ENCODE measurements around the gene WDR37. TPM values are rescaled to one million over a fixed set of nuclear protein-coding genes. Genes with fewer than 3 reads are reported as not detected.

Gene WDR37
- total RNA-seq, 1 experiment from 2014 or later = 6.9 TPM

DNA sequence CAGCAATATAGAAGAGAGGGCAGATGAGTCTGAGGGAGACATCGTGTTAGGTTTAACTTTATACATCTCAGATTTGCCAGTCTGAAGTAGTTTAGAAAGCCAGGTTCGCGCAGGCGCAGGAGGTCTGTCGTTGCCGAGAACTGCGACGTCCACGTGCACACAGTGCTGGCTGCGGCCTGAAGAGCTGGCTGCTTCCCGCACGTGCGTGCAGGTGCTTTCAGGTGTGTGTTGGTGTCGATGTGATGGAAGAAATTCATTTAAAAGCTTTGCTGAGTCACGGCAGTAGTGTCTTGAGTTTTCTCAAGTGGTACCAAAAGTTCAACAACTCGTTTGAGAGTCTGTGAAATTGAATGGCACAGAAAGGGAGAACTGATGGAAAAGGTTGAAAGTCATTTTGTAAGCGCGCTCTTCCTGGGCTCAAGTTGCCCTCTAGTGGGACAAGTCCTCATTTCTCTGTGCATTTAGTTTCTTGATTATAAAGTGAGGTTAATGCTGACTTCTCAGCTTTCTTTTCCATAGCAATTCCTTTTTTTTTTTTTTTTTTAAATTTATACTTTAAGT is 18.6 kb downstream of the WDR37 start:
- DNase-seq (ENCODE audit: low read depth) = no peak

DNA sequence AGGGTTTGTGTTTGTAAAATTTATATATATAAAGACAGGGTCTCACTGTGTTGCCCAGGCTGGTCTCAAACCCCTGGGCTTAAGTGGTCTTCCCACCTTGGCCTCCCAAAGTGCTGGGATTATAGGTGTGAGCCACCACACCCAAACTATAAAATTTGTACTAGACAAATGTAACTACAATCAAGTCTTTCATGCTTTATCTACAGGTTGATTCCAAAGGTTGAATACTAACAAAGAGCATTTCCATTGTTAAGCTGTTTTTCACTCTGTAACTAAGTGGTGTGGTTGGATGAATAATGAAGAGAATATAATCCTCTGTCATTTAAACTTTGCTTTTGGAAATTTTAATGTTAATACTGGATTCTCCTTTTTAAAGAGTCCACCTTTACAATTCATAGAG is 22.5 kb downstream of the WDR37 start:
- no peak for DNase-seq (ENCODE audit: low read depth)

DNA sequence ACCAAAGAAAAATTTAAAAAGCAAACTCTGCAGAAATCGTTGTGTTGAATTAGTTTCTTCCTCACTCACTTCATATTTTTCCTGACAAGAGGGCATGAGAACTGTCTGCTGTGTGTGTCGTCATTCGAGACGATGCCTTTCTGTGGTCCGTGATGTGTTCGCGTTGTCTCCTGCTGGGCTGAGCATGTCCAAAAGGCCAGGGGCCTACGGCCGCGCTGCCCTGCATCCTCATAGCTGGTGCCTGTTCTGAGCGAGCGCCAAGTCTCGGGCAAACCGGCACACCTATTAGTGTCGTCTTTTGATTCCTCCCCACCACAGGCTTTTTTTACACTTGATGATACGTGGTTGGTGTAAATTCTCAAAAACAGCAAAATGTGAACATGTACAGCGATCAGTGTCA is 27.4 kb downstream of the WDR37 start:
- DNase-seq (ENCODE audit: low read depth) = no peak

DNA sequence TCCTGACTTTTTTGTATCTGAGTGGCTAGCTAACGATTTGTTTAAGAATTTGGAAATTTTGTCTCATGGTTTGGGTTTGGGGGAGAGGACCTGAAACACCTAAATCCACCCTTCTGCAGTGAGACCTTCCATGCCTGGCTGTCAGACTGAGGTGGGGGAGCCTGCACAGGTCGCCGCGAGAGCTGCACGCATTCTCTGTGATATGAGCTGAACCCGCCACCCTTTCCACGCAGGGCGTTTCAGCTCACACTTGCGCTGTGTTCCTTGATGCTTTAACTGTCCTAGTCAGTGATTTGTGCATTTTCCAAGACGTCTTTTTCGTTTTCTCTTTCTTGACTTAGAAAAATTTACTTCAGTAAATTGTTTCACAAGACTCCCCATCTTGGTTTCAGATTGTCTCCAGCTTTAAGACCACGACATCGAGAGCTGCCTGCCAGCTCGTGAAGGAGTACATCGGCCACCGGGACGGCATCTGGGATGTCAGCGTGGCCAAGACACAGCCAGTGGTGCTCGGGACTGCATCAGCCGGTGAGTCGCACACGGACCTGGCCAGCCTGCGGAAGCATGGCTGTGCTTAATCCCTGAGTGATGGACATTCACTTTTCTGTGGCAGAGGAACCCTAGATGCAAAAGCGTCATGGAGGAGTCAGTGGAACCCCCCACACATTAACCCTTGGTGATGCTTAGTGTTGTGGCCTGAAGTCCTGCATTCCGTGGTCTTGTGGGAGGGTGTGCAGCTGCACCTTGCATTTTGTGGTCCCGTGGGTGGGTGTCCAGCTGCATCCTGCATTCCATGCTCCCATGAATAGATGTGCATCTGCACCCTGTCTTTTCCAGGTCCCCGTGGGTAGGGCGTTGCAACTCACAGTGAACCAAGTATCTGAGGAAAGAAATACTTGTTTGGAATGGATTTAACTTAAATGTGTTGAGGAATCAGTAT is 28.1 kb downstream of the WDR37 start:
- no peak for DNase-seq (ENCODE audit: low read depth)

DNA sequence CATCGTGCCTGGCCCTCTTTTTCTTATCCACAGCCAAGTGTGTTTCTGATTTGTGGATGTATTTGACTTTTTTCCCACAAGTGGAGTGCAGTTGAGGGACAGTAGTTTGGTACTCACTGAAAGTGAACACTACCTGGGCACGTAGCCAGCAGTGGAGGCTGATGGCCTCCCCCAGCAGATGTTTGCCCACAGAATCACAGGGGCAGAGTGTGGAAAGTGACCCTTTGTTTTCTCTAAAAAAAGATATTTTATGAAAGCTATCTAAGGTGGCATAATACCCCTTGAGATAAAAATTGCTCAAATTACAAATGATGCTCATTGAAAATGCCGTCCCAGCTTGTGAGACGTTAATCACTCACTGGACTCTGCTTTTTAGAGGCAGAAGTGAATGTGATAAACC is 29.1 kb downstream of the WDR37 start:
- no peak for DNase-seq (ENCODE audit: low read depth)

DNA sequence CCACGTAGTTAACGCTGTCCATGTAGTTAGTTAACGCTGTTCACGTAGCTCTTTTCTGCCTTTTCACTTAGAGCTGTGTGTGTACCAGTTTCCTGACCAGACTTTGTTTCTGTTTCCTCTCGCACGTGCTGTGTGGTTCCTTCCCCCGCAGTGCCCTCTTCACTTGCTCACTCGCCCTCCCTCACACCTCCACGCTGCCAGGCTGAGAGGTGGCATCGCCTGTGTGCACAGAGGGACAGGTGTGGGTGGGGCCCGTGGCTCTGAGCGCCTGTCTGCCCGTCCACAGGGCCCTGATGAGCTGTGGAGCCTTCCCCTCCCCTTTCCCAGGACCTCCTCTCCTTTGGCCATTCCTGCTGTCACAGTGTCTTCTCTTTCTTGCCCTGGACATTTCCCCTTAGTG is 30.6 kb downstream of the WDR37 start:
- DNase-seq (ENCODE audit: low read depth) = no peak

DNA sequence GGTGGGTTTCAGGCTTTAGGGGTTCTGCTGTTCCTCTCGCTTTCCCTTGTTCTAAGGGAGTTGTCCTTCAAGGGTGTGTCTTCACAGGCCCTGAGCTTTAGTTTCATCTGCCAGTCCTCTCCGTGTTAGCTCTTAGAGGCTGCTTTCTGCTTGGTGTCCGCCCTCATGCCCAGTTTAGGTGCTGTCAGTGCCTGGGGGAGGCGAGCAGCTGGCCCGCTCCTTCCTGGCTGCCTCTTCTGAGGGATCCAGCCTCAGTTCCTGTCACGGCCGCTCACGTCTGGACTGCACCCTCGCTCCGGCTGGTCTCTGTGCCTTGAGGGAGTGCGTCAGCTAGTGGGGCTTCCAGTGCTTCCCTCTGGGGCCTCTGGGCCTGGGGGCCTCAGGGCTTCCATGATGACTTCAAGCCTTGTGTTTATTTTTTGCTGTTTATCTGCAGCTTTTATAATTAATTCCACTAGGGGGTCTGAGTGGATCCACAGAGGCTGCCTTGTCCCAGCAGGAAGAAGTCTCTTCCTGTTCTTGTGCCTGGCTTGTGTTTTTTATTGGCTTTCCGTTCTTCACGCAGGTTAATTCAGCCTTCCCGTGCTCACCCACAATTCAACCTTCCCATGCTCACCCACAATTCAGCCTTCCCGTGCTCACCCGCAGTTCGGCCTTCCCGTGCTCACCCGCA is 33.0 kb downstream of the WDR37 start:
- DNase-seq (ENCODE audit: low read depth) = no peak

DNA sequence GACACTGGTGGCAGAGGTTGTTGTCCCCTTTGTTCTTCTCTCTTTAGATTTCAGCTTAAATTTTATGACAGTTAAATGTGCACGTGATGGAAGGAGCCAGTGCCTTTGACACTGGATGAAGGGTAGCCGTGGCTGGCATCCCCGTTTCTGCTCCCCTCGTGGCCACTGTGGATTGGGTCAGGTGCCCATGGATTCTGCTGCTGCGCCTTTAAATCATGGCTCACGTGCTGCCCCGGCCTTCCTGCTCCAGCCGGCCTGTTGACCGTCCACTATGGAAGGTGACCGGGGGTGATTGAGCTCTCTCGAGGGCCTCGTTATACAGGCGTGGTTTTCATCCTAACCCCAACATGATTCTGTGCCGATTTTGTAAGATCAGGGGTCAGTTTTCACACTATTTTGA is 34.5 kb downstream of the WDR37 start:
- DNase-seq (ENCODE audit: low read depth) = no peak

DNA sequence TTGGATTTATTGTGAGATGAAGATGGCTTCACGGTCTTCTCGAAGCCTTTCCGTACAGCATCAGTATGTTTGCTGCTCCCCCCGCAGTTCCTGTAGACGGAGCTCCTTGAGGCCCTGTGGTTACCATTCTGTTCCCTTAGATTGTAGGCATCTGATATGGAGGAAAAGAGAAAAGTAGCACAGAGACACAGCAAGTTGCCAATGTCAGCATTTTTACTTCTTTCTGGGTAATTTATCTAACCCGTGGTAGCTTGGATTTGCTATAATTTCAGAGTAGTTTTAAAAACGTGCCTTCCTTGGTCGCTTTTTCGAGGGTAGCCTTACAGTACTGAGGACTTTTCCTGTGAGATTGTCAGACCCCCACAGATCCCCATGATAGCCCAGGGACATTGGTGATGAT is 37.5 kb downstream of the WDR37 start:
- no peak for DNase-seq (ENCODE audit: low read depth)

DNA sequence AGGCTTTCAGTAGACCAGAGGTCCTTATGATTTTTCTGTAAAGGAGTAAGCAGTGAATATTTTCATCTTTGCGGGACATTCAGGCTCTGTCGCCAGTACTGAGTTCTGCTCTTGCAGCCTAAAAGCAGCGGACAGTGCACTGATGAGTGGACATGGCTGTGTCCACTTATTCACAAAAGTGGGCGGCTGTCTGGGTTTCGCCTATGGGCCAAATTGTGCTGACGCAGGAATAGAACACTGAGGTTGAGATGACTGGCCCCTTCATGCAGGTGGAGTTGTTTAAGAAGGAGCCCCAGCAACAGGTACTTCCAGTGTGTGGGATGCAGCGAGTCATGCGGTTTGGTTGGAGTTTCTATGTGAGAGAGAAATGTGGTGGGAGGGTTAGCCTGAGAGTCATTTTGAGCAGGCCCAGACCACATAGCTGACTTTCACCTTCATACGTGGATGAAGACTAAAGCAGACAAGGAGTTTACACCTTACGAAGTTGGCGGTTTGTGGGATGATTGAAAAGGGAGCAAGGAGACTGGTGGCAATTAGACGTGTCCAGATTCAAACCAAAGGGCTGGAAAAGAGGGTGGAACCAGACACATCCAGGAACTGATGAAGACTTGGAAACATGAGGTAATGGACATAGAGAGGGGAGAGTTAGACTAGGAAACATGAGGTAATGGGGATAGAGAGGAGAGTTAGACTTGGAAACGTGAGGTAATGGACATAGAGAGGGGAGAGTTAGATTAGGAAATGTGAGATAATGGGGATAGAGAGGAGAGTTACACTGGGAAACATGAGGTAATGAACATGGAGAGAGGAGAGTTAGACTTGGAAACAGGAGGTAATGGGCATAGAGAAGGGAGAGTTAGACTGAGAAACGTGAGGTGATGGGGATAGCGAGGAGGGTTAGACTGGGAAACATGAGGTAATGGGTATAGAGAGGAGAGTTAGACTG is 38.2 kb downstream of the WDR37 start:
- no peak for DNase-seq (ENCODE audit: low read depth)

DNA sequence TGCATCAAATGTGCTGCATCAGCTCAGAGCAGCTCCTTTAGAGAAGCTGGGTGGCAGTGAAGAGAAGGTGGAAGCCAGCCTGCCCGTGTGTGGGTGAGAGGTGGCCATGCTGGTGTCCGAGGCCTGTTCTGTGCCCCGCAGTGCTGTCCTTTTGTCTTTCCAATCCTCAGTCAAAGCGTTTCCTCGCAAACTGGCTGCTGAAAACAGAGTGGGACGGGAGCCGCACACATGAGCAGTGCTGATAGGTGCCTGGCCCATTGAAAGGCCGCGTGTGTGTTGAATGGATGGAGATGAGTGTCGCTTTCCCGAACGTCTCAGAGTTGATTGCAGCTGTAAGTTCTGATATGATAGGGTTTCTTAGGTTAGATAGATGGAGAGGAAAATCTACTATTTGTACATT is 39.3 kb downstream of the WDR37 start:
- DNase-seq (ENCODE audit: low read depth) = no peak

DNA sequence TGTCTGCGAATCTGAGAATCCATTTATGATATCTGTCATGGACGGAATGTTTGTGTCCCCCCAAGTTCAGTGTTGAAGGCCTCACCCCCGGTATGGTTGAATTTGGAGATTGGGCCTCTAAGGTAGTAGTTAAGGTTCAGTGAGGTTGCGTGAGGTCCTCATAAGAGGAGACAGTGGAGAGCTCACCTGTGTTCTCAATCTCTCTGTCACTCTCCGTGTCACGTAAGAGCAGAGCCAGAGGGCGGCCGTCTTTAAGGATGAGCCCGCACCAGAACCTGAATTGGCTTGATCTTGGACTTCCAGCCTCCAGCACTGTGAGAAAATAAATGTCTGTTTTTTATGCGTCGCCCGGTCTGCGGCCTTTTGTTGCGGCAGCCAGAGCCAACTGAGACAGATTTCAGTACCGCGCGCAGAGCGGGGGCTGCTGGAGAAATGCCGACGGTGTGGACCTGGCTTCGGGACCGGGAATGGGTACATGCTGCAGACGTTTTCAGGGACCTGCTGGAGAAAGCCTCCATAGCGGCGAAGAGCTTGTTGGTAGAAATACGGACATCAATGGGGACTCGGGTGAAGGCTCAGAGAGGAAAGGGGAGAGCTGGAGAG is 40.2 kb downstream of the WDR37 start:
- DNase-seq (ENCODE audit: low read depth) = no peak

DNA sequence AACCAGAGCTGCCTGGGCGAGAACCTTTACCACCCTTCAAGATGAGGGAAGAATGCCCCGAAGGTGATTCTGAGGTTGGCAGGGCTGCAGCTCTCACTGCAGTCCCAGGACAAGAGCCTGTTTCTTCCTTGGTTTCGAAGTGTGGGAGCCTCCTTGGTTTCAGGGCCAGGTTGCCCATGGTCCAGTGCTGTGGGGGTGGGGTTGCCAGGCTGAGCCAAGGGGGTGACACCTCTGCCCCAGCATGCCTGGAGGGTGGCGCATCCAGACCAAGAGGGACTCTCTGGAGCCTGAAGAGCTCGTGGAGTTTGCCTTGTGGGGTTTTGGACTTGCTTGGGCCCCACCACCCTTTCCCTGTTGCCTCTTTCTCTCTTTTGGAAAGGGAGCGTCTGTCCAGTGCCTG is 41.3 kb downstream of the WDR37 start:
- no peak for DNase-seq (ENCODE audit: low read depth)

DNA sequence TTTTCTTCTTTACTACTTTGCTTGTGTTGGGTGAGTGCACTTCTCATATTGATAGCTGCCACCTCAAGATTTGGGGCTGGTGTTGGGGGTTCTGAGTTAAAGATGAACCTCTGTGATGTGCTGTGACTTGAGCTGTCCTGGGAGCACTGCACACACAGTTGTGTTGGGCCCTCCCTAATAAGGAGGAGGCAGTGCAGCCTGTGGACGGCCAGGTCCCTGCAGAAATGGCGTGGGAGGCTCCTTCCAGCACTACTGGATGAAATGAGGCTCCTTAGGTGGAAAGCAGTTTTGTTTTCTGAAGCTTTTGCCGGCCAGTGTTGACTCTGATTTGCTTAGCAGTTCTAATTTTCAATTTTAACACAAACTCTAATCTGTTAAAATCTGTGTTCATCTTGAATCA is 44.0 kb downstream of the WDR37 start:
- DNase-seq (ENCODE audit: low read depth) = no peak

DNA sequence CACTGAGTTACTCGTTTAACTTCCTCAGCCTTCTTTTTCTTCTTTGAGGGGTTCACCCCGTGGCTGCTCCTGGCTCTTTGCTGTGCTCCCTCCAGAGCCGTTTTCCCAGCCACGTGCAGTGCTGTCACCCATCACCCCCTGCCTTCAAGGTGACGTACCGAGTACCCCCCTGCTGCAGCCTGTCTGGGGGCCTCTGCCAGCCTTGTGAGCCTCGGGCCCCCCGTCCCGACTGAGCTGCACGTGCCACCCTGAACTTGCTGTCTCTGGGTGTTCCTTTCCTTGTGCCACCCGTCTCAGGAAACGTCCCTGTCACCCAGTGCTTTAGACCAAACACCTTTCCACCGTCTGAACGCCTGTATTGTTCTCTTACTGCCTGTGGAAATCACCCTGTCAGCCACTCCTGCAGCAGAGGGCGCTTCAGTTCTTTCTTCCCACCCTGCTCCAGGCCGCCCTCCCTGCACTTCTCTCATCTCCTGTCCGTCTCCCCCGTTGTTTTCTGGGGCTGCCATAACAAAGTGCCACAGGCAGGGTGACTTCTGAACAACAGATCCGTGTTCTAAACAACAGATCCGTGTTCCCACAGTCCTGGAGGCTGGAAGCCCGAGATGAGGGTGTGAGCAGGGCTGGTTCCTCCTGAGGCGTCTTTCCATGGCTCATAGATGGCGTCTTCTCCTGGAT is 44.6 kb downstream of the WDR37 start:
- no peak for DNase-seq (ENCODE audit: low read depth)

DNA sequence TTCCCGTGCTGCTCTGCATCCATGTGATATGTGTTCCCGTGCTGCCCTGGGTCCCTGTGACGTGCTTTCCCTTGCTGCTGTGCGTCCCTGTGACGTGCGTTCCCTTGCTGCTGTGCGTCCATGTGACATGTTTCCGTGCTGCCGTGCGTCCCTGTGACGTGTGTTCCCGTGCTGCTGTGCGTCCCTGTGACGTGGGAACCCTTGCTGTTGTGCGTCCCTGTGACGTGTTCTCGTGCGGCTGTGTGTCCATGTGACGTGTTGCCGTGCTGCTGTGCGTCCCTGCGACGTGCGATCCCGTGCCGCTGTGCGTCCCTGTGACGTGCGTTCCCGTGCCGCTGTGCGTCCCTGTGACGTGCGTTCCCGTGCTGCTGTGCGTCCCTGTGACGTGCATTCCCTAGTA is 45.8 kb downstream of the WDR37 start:
- no peak for DNase-seq (ENCODE audit: low read depth)

DNA sequence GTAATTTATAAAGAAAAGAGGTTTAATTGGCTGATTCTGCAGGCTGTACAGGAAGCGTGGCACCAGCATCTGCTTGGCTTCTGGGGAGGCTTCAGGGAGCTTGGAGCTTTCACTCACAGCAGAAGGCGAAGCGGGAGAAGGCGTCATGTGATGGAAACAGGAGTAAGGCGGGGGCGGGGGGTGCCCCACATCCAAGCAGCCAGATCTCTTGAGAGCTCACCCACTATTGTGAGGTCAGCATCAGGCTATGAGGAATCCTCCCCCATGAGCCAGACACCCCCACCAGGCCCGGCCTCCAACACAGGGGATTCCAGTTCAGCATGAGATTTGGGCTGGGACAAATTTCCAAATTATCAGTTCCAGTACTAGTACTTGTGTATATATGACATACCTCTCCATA is 46.2 kb downstream of the WDR37 start:
- no peak for DNase-seq (ENCODE audit: low read depth)

DNA sequence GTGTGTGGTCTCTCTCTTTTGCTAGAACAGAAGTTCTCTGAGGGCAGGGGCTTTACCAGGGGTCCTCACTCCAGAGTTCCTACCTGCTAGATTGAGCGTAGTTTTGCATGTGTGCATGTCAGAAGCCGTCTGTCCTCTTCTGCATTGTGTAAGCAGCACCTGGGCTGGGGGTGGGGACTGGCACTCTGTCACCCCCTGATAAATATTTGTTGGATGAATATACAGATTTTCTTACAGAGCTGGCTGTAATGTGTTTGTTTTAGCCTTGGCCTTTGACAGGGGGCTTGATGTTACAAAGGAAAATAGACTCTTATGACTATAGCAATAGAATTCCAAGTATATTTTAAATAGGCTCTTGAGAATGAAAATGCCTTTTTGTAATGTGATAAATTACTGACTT is 46.6 kb downstream of the WDR37 start:
- DNase-seq (ENCODE audit: low read depth) = no peak

DNA sequence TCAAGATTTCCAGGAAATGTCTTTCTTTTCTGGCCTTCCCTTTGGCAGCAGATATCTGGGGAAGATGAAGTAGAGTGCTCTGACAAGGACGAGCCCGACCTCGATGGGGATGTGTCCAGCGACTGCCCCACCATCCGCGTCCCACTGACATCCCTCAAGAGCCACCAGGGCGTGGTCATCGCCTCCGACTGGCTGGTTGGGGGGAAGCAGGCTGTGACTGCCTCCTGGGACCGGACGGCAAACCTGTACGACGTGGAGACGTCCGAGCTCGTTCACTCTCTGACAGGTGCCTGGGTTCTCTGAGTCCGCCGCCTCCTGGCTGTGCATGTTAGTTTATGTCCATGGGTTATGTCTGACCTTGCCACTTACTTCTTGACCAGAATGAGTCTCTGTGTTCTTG is 47.4 kb downstream of the WDR37 start:
- DNase-seq (ENCODE audit: low read depth) = no peak

DNA sequence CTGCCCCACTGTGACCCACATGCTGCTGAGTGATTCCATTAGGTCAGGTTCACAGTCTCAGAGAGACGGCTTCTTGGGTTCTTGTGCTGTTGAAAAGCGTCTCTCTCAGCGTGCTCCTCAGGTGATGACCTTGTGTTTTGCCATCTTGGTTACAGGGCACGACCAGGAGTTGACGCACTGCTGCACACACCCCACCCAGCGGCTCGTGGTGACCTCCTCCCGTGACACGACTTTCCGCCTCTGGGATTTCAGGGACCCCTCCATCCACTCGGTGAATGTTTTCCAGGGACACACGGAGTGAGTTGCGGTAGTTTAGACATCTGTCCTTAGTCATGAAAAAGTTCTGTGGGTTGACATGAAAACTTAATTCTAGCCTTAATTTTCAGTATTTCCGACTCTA is 48.8 kb downstream of the WDR37 start:
- DNase-seq (ENCODE audit: low read depth) = no peak

DNA sequence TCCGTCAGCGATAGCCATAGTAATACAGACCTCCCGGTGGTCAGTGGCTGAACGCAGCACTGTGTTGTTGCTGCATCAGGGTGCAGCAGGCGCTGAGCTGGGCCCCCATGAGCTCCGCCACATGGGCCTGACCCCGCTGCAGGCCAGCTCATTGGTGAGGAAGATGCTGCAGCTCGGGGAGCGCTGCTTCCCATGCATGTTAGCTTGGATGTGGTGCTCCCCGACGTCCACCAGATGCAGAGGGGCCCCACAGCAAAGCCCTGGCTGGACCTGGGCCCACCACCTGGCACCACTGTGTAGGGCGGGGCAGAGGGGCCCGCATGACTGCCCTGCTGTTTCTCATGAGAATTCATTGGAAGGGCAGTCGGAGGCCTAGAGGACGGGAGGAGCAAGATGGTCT is 50.8 kb downstream of the WDR37 start:
- DNase-seq (ENCODE audit: low read depth) = no peak

Data from Daoy (cell line).